Measurements from ENCODE around the gene TMEM82.

Gene TMEM82

GRCh38 chr1:15742339-15742801 is at the start of gene TMEM82:
TSS of gene TMEM82 (plus strand) at chr1:15742499. CDS start at chr1:15742560, 61 bp downstream.
- TF ChIP-seq RAD21 (IDR thresholded peaks at IDR 0.05; ENCODE audit: low read depth) (no peak), MAX (IDR thresholded peaks at IDR 0.05) (no peak), CREB1 (IDR thresholded peaks at IDR 0.05; ENCODE audit: low read depth) (no peak), USF1 (IDR thresholded peaks at IDR 0.05) (no peak), FOXM1 (IDR thresholded peaks at IDR 0.05; ENCODE audit: borderline replicate concordance, low read depth) (no peak), TEAD4 (IDR thresholded peaks at IDR 0.05) (no peak), EP300 (IDR thresholded peaks at IDR 0.05; ENCODE audit: borderline replicate concordance) (no peak), YY1 (IDR thresholded peaks at IDR 0.05; ENCODE audit: low read depth) (no peak), REST (IDR thresholded peaks at IDR 0.05; ENCODE audit: low read depth) (no peak), ZBTB7A (IDR thresholded peaks at IDR 0.05; ENCODE audit: low read depth) (no peak), TCF12 (IDR thresholded peaks at IDR 0.05; ENCODE audit: low read depth) (no peak), NFIC (IDR thresholded peaks at IDR 0.05) (no peak), EGR1 (IDR thresholded peaks at IDR 0.05) (no peak), CEBPB (IDR thresholded peaks at IDR 0.05) (no peak), TAF1 (IDR thresholded peaks at IDR 0.05; ENCODE audit: low read depth) (no peak)

- TF ChIP-seq REST (IDR thresholded peaks at IDR 0.05; ENCODE audit: low read depth) (no peak), EGR1 (IDR thresholded peaks at IDR 0.05) (no peak), CEBPB (IDR thresholded peaks at IDR 0.05) (no peak), YY1 (IDR thresholded peaks at IDR 0.05; ENCODE audit: low read depth) (no peak), MAX (IDR thresholded peaks at IDR 0.05) (no peak), FOXM1 (IDR thresholded peaks at IDR 0.05; ENCODE audit: borderline replicate concordance, low read depth) (no peak), ZBTB7A (IDR thresholded peaks at IDR 0.05; ENCODE audit: low read depth) (no peak), EP300 (IDR thresholded peaks at IDR 0.05; ENCODE audit: borderline replicate concordance) (no peak), TAF1 (IDR thresholded peaks at IDR 0.05; ENCODE audit: low read depth) (no peak), NFIC (IDR thresholded peaks at IDR 0.05) (no peak), CREB1 (IDR thresholded peaks at IDR 0.05; ENCODE audit: low read depth) (no peak), TEAD4 (IDR thresholded peaks at IDR 0.05) (no peak), RAD21 (IDR thresholded peaks at IDR 0.05; ENCODE audit: low read depth) (no peak), TCF12 (IDR thresholded peaks at IDR 0.05; ENCODE audit: low read depth) (no peak), USF1 (IDR thresholded peaks at IDR 0.05) (no peak)
These were observed 48.9 kb upstream of the TMEM82 start for GRCh38 chr1:15693371-15693770.

- TF ChIP-seq TAF1 (IDR thresholded peaks at IDR 0.05; ENCODE audit: low read depth) (no peak), RAD21 (IDR thresholded peaks at IDR 0.05; ENCODE audit: low read depth) (no peak), CEBPB (IDR thresholded peaks at IDR 0.05) (no peak), REST (IDR thresholded peaks at IDR 0.05; ENCODE audit: low read depth) (no peak), MAX (IDR thresholded peaks at IDR 0.05) (no peak), CREB1 (IDR thresholded peaks at IDR 0.05; ENCODE audit: low read depth) (no peak), EP300 (IDR thresholded peaks at IDR 0.05; ENCODE audit: borderline replicate concordance) (no peak), NFIC (IDR thresholded peaks at IDR 0.05) (no peak), TEAD4 (IDR thresholded peaks at IDR 0.05) (no peak)
These were observed 45.3 kb upstream of the TMEM82 start for GRCh38 chr1:15696956-15697521.

GRCh38 chr1:15698201-15698600 is 44.1 kb upstream of the TMEM82 start:
- no peak for TF ChIP-seq RAD21 (IDR thresholded peaks at IDR 0.05; ENCODE audit: low read depth)
- no peak for TF ChIP-seq EP300 (IDR thresholded peaks at IDR 0.05; ENCODE audit: borderline replicate concordance)
- TF ChIP-seq YY1 (IDR thresholded peaks at IDR 0.05; ENCODE audit: low read depth), result no peak
- no peak for TF ChIP-seq MAX (IDR thresholded peaks at IDR 0.05)
- no peak for TF ChIP-seq TCF12 (IDR thresholded peaks at IDR 0.05; ENCODE audit: low read depth)
